ENCODE data around the gene FBF1. TPM values are rescaled to one million over a fixed set of nuclear protein-coding genes. Genes with fewer than 3 reads are reported as not detected.
"Not testable (repeated sequence)": the region's sequence is repeated elsewhere in the genome, so short reads cannot be mapped to it uniquely, and the experiment has no call there.

Gene FBF1
- total RNA-seq, 1 donor from 2014 or later = 15.1 TPM

- Mint-ChIP-seq H3K4me1 (peaks cover 11% of the 10 kb centered on the region), H3K9me3 (no peaks in the 10 kb centered on the region), H3K27ac (no peak overlapping the region), H3K36me3 (ENCODE audit: low read depth) (no peaks in the 10 kb centered on the region), H3K4me3 (no peak overlapping the region), H3K27me3 (no peaks in the 10 kb centered on the region)
- no peak for DNase-seq
- TF ChIP-seq, protein P1, sequence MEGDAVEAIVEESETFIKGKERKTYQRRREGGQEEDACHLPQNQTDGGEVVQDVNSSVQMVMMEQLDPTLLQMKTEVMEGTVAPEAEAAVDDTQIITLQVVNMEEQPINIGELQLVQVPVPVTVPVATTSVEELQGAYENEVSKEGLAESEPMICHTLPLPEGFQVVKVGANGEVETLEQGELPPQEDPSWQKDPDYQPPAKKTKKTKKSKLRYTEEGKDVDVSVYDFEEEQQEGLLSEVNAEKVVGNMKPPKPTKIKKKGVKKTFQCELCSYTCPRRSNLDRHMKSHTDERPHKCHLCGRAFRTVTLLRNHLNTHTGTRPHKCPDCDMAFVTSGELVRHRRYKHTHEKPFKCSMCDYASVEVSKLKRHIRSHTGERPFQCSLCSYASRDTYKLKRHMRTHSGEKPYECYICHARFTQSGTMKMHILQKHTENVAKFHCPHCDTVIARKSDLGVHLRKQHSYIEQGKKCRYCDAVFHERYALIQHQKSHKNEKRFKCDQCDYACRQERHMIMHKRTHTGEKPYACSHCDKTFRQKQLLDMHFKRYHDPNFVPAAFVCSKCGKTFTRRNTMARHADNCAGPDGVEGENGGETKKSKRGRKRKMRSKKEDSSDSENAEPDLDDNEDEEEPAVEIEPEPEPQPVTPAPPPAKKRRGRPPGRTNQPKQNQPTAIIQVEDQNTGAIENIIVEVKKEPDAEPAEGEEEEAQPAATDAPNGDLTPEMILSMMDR (IDR thresholded peaks at IDR 0.05) = no peak
- POLR2A ChIA-PET = no interaction called here
- no peak for ATAC-seq (ENCODE audit: low read depth)
- intact Hi-C loops (cut with micrococcal nuclease) = no loop called here
- CTCF ChIA-PET = no interaction called here
Observed at GRCh38 chr17:75869282-75870141, 71.3 kb downstream of the FBF1 start.

- DNase-seq; CTCF ChIA-PET; H3K4me3 Mint-ChIP-seq; ATAC-seq (ENCODE audit: low read depth); H3K36me3 Mint-ChIP-seq (ENCODE audit: low read depth); H3K27ac Mint-ChIP-seq; H3K27me3 Mint-ChIP-seq; intact Hi-C loops (cut with micrococcal nuclease); H3K9me3 Mint-ChIP-seq: not testable (repeated sequence)
- POLR2A ChIA-PET = interaction anchor here (2.1 kb wide), 1 partner anchor 13 kb away, joined by 7 read pairs; the partner anchor contains the start of gene WBP2
- peaks cover 18% of the 10 kb centered on the region for H3K4me1 Mint-ChIP-seq
Observed at GRCh38 chr17:75868730-75869281, 72.0 kb downstream of the FBF1 start.

DNA sequence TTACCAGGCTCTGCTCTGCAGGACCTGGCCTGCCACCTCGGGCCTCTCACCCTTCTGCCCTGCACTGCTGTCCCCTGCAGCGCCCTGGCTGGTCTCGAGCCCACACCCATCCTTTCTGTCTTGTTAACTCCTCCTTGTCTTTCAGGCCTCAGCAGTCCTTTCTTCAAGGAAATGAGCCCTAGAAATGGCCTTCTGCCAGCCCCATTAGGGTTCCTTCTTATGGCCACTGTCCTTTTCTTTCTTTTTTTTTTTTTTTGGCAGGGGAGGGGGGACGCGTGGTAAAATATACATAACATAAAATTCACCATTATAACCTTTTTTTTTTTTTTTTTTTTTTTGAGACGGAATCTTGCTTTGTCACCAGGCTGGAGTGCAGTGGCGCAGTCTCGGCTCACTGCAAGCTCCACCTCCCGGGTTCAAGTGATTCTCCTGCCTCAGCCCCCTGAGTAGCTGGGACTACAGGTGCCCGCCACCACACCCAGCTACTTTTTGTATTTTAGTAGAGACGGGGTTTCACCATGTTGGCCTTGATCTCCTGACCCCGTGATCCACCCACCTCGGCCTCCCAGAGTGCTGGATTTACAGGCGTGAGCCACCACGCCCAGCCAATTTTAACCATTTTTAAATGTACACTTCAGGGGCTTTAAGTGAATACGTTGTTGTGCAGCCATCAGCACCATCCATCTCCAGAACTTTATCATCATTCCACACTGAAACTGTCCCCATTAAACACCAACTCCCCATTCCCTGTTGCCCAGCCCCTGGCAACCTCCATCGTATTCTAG, 75.2 kb downstream of the FBF1 start:
- intact Hi-C loops (cut with micrococcal nuclease); H3K27me3 Mint-ChIP-seq; DNase-seq; H3K36me3 Mint-ChIP-seq (ENCODE audit: low read depth); H3K9me3 Mint-ChIP-seq; ATAC-seq (ENCODE audit: low read depth); H3K4me3 Mint-ChIP-seq: not testable (repeated sequence)
- CTCF ChIA-PET = interaction anchor here (0.7 to 2.1 kb wide), 4 partner anchors 9 to 18 kb away, joined by 3 to 9 read pairs (median 4); partner anchors contain the start of gene WBP2
- Mint-ChIP-seq H3K4me1 (peaks cover 25% of the 10 kb centered on the region), H3K27ac (peak overlapping the region; percentile 86)
- POLR2A ChIA-PET = interaction anchor here (0.7 to 3.4 kb wide), 8 partner anchors 10 to 651 kb away, joined by 3 to 27 read pairs (median 5); partner anchors contain the start of genes UNC13D and WBP2

DNA sequence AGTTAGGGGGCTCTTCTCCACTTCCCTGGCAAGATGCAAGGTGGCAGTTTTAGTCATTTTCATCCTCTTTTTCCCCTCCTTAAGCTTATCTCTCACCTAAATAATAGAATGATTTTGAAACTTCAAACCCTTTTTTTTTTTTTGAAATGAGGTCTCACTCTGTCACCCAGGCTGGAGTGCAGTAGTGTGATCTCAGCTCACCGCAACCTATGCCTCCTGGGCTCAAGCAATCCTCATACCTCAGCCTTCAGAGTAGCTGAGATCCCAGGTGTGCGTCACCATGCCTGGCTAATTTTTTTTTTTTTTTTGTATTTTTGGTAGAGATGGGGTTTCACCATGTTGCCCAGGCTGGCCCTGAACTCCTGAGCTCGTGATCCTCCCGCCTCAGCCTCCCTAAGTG, 76.0 kb downstream of the FBF1 start:
- ChIA-PET POLR2A (interaction anchor here (0.6 to 3.4 kb wide), 11 partner anchors 10 to 652 kb away, joined by 3 to 27 read pairs (median 4); partner anchors contain the start of genes UNC13D and WBP2), CTCF (interaction anchor here (0.7 to 2.1 kb wide), 5 partner anchors 9 to 17 kb away, joined by 3 to 9 read pairs (median 4); partner anchors contain the start of gene WBP2)
- peak overlapping the region; percentile 86 for H3K27ac Mint-ChIP-seq
- not testable (repeated sequence) for H3K27me3 Mint-ChIP-seq; DNase-seq; H3K9me3 Mint-ChIP-seq; H3K4me3 Mint-ChIP-seq; H3K36me3 Mint-ChIP-seq (ENCODE audit: low read depth)
- peak; percentile 13 for ATAC-seq (ENCODE audit: low read depth)
- intact Hi-C loops (cut with micrococcal nuclease) = loop anchor here (1.0 kb wide), 2 partner anchors 10 to 12 kb away; partner anchors contain the start of gene WBP2
- peaks cover 25% of the 10 kb centered on the region for H3K4me1 Mint-ChIP-seq

DNA sequence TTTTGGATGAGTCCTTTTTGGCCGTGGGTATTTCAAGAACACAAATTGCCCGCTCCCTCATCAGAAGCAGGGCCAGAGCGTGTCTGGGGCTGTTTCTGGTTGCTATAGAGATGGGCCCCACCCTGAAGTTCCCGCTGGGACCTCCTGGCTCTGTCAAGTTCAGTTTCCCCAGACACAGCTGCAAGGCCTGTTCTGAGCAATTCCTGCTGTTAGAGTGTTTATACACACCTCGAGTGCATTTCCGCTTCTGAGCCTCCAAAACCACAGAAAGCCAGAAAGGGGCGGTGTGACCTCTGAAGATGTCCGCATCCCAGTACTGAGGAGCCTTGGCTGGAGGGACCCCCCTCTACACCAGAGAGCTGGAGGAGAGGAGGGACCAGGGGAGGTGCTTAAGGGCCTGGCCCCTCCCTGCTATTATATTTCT, 76.4 kb downstream of the FBF1 start:
- intact Hi-C loops (cut with micrococcal nuclease) = loop anchor here (1.0 kb wide), 2 partner anchors 9 to 13 kb away; partner anchors contain the start of gene WBP2
- no peaks in the 10 kb centered on the region for H3K27me3 Mint-ChIP-seq
- TF ChIP-seq, protein P1 (IDR thresholded peaks at IDR 0.05) = no peak
- H3K4me3 Mint-ChIP-seq = peak overlapping the region; percentile 28
- H3K27ac Mint-ChIP-seq = peak overlapping the region; percentile 86
- ChIA-PET POLR2A (interaction anchor here (0.6 to 3.4 kb wide), 9 partner anchors 9 to 85 kb away, joined by 3 to 27 read pairs (median 4); partner anchors contain the start of genes UNC13D and WBP2), CTCF (interaction anchor here (0.8 to 2.1 kb wide), 4 partner anchors 8 to 17 kb away, joined by 3 to 9 read pairs (median 4); partner anchors contain the start of gene WBP2)
- H3K9me3 Mint-ChIP-seq = no peaks in the 10 kb centered on the region
- H3K36me3 Mint-ChIP-seq (ENCODE audit: low read depth) = no peaks in the 10 kb centered on the region
- H3K4me1 Mint-ChIP-seq = peaks cover 27% of the 10 kb centered on the region
- DNase-seq (peak; percentile 52), ATAC-seq (ENCODE audit: low read depth) (peak; percentile 90)

DNA sequence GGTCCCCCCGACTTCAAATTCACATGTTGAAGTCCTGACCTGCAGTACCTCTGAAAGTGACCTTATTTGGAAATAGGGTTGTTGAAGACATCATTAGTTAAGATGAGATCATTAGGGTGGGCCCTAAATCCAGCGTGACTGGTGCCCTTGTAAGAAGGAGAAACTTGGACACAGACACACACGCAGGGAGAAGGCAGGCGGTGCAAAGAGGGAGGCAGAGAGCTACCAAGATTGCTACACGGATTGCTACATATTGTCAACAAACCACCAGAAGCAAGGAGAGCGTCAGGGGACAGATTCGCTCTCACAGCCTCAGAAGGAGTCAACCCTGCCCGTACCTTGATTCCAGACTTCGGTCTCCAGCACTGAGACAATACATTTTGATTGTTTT, 78.9 kb downstream of the FBF1 start:
- ATAC-seq (ENCODE audit: low read depth) = no peak
- ChIA-PET POLR2A (interaction anchor here (0.8 to 1.5 kb wide), 2 partner anchors 32 to 96 kb away, joined by 3 to 4 read pairs; partner anchors contain the start of gene GALK1), CTCF (interaction anchor here (0.7 to 1.2 kb wide), 2 partner anchors 16 to 35 kb away, joined by 3 to 4 read pairs; partner anchors contain the start of gene TRIM65)
- intact Hi-C loops (cut with micrococcal nuclease) = no loop called here
- DNase-seq = no peak
- H3K27me3 Mint-ChIP-seq = no peaks in the 10 kb centered on the region
- H3K4me3 Mint-ChIP-seq = no peak overlapping the region
- TF ChIP-seq, protein P1 (IDR thresholded peaks at IDR 0.05) = no peak
- H3K4me1 Mint-ChIP-seq = peaks cover 46% of the 10 kb centered on the region
- no peaks in the 10 kb centered on the region for H3K36me3 Mint-ChIP-seq (ENCODE audit: low read depth)
- H3K9me3 Mint-ChIP-seq = no peaks in the 10 kb centered on the region
- H3K27ac Mint-ChIP-seq = no peak overlapping the region
